GM21528 (cell line): ENCODE results near the gene CAMTA1.

Experiments
- ATAC-seq: cut with Tn5 transposase; IDR thresholded peaks from one replicate; pipeline ENCODE4 v1.9.1; 2021; ENCODE audit warnings: mild to moderate bottlenecking, moderate library complexity; ENCODE audit not compliant: unreplicated experiment, low FRiP score

CAMTA1 gene

GRCh38 chr1:6953907-6954364 lies 168.7 kb downstream of the CAMTA1 start:
- no peak for ATAC-seq

DNA sequence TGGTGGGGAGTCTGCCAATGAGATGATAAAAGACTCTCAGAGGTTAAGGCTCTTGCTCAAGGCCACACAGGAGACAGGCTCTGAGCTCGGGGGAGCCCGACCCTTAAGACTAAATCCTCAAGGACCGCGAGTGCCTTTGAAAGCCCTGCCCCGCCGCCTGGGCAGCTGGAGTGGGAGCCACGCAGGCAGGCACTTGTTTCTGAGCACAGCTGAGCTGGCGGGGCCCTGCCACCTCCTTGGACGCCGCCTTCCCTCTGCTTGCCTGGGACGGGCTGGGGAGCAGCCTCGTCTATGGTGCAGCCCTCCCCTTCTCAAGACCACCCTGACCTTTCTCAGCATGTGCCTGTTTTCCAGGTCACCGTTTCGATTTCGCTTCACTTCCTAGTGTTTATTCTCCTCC lies 169.3 kb downstream of the CAMTA1 start:
- ATAC-seq: no peak

- no peak for ATAC-seq
Measured at GRCh38 chr1:6955357-6956094, 170.3 kb downstream of the CAMTA1 start.

GRCh38 chr1:6956488-6957159 lies 171.4 kb downstream of the CAMTA1 start:
- no peak for ATAC-seq

DNA sequence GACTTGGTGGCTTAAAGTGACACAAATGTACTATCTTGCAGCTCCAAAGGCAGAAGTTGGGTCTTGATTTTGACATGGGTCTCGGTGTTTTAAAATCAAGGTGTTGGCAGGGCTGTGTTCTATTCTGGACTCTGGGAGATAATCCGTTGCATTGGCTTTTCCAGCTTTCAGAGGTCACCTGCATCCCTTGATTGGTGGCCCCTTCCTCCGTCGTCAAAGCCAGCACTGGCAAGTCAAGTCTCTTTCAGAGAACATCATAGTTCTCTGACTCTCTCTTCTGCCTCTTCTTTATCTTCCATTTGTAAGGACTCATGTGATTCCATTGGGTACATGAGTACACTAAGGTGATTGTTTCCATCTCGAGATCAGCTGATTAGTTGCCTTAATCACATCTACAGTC lies 172.1 kb downstream of the CAMTA1 start:
- ATAC-seq: no peak

DNA sequence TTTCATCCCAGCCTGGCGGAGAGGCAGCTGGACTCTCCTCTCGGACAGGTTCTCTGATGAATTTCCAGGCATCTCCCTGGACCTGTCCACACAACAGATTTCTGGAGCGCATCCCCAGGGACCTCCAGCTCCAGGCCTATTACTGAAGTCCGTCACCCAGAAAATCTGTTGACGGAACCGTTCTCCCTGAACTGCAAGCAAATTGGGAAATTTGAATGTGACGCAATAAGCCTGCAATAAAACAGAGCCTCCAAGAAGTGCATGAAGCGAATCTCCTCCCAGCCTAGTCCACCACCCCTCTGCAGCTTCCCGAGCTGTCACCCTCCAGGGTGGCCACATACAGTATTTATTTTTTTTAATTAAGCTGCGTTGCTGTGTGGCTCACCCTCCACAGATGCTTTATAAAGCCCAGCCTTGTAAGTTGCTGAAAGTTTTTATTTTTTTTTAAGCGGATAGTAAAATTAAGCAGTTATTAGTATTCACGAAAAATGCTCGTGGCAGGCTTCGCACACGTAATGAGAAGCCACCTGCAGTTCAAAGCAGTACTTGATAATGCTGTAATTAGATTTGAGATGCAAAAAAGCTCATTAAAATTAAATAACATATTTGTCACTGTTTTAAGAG lies 173.3 kb downstream of the CAMTA1 start:
- no peak for ATAC-seq

DNA sequence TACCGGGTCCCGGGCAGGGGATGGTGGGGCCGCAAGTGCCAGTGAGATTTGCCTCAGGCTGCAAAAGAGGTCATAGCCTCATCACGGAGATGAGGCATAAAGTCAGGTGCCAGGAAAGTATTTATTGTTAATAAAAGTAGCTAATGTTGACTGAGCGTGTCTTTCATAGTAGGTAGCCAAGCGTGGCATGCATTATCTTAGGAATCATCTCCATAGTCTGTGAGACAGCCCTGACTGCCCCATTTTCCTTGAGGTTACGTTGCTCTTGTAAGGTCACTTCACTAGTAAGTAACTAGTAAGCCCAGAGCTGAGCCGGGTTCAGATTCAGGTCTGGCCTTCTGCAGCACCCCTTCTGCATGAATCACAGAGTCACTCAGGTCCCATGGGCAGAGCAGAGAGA lies 174.2 kb downstream of the CAMTA1 start:
- ATAC-seq: no peak

- ATAC-seq: no peak
Measured at GRCh38 chr1:6960291-6960811, 175.1 kb downstream of the CAMTA1 start.

GRCh38 chr1:6960860-6961259 lies 175.6 kb downstream of the CAMTA1 start:
- no peak for ATAC-seq

- ATAC-seq: no peak
Measured at GRCh38 chr1:6961289-6961688, 176.0 kb downstream of the CAMTA1 start.

DNA sequence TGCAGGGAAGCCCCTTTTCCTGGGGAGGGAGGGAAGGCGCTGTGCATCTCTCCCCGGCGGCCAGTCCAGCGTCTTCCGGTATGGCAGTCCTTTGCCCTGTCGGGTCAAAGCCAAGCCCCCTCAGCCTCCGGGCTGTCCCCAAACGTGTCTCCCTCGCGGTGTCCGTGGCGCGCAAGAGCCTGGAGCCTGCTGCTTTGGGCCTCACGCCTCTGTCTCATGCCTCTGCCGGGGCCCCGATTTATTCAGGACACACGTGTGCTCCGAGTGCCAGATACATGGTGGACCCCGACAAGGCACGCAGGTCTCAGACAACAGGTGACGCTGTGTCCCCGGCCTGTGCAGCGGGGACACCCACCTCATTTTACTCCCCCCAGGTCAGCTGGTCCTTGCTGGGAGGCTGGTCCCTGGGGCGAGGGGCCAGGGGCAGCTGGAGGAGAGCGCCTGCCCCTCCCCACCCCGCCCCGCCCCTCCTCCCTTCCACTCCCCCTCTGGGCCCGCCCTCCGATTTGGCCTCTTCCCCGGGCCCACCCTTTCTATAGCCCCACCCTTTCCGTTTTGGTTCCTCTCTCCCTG lies 176.7 kb downstream of the CAMTA1 start:
- no peak for ATAC-seq

GRCh38 chr1:6962478-6962995 lies 177.3 kb downstream of the CAMTA1 start:
- ATAC-seq: no peak

DNA sequence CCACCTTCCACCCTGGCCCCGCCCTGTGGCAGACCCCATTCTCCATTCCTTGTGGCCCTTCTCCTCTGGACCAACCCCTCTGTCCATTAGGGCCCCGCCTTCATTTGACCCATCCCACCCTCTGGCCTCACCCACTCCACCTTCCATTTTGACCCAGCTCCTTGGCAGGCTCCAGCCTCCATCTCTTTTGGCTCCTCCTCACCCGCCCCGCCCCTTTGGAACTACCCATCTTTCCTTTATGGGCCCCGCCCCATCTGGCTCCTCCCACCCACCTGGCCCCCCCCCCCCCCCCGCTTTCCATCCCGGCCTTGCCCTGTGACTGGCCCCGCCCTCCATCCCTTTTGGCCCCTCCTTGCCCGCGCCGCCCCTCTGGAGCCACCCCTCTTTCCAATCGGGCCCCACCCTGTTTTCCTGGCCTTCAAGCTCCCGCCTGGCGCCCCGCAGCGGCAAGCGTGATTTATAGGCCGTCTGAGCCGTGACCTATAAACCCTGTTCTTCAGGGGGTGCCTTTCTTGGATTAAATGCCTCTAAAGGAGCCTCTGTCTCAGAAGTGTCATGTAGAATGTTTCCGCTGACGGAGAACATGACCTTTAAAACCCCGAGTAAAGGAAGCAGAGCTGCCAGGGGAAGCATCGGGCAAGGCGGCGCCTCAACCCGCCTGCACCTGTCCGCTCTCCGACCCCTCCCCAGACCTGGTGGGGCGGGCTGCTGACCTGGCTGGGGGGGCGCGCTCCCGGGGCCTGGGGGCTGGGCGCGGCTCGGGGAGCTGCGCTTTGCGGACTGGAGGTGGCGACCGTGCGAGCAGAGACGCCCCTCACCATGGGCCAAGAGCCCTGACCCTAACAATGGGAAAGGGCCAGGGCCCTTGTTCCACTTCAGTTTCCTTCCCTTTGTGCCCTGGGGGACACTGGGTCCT lies 178.0 kb downstream of the CAMTA1 start:
- no peak for ATAC-seq

GRCh38 chr1:6963912-6964307 lies 178.7 kb downstream of the CAMTA1 start:
- no peak for ATAC-seq

DNA sequence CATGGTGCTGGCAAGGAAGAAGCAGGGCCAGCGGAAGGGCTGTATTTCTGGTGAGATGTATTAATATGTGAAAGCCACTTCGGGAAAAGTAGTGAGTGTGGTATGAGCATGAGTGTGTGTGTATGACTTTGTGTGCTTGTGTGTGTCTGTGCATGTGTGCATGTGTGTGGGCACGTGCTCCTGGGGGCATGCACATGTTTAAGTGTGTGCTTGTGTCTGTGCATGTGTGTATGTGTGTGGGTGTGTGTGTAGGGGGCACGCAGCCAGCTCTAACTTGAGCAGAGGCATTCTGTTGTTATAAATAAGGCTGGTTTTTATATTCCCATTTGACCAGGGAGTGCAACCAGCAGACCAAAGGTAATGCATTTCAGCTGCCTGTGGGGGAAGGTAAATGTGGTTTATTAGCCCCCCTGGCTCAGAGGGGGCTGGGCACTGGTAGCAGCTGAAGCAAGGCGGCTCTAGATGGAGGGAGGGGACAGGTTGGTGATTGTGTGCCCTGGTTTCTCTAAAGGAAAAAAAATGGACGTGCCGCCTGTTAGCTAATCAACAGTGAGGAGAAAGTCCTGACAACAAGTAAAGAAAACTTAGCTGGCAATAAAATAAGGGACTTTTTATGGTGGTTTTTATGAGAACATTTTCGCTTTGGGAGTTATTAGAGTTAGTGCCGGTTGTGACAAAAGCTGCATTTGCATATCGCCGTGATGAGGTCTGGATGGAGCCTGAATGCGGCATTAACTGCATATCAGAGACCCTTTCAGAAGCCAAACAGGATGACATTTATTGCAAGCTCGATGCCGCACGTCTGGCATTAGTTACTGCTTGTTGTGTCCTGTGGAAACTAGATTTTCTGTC lies 180.1 kb downstream of the CAMTA1 start:
- ATAC-seq: no peak

DNA sequence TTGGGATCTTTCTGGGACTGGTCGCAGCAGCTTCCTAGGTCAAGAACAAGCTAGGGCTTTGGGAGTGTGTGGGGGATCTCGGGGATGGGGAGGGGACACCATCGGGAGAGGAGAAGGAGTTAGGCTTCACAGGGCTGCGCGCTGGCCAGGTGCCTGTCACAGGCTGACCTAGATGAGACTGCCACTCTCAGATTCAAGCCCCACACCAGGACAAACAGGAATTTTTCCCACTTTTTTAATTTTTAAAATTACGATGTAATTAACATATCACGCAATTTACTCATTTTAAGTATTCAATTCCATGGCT lies 180.6 kb downstream of the CAMTA1 start:
- ATAC-seq: no peak

DNA sequence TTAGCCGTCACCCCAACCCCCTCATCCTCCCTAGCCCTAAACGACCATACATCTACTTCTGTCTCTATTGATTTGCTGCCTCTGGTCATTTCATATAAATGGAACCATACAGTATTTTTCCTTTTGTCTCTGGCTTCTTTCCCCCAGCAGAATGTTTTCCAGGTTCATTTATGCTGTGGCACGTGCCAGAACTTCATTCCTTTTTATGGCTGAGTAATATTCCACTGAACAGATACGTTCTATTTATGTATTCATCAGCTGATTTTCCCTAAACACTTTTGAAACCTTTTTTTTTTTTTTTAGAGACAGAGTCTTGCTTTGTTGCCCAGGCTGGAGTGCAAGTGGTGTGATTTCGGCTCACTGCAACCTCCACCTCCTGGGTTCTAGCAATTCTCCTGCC lies 181.1 kb downstream of the CAMTA1 start:
- no peak for ATAC-seq

GRCh38 chr1:6967431-6968111 lies 182.3 kb downstream of the CAMTA1 start:
- no peak for ATAC-seq

GRCh38 chr1:6969106-6969505 lies 183.9 kb downstream of the CAMTA1 start:
- ATAC-seq: no peak
